Suprapubic skin (tissue), 4 donors: Measurements from ENCODE around the gene B4GALT5.

Source experiments
- CTCF ChIP-seq, 2 donors: fragments of 200-600 bp in 1 of 2; fragments of 450-650 bp in 1 of 2; sonication (generic) in 1 of 2; IDR thresholded peaks; one replicate each; pipeline ENCODE4 v1.5.1; 2016 to 2019; ENCODE audit warnings: antibody characterized with exemption in 2 of 2, mild to moderate bottlenecking in 1 of 2, moderate library complexity in 1 of 2
- EP300 ChIP-seq: sonication (generic); formaldehyde crosslinking; IDR thresholded peaks from one replicate; pipeline ENCODE4 v1.6.1; 2017; ENCODE audit warnings: antibody characterized with exemption
- POLR2A ChIP-seq, 2 donors: fragments of 450-650 bp; IDR thresholded peaks; one replicate each; pipeline ENCODE4 v1.6.1; 2017; ENCODE audit warnings: antibody characterized with exemption in 2 of 2, mild to moderate bottlenecking in 2 of 2, moderate library complexity in 2 of 2
- POLR2AphosphoS5 ChIP-seq, 3 donors: sonication (generic); formaldehyde crosslinking; IDR thresholded peaks; one replicate each; pipeline ENCODE4 v1.6.1; 2017; ENCODE audit warnings: antibody characterized with exemption in 3 of 3

DNA sequence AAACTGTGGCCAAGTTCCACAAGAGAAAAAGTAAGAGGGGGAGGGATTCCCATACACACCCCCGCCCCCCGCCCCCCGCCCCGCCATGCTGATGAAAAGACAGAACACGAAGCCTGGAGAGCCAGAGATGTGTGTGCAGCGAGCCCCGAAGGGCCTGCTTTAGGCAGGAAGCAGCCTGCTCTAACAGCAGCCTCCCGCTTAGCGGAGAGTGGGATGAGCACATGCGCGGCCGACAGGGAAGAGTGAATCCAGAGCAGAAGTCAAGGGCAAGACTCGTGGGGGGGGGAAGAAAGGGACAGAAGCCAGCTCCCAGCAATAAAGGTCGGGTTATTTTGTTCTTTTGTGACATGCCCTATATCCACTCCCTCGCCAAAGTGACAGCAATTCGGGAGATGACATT is 78.5 kb downstream of the B4GALT5 start:
- TF ChIP-seq CTCF (IDR thresholded peaks at IDR 0.05) (no peak), POLR2A (IDR thresholded peaks at IDR 0.05) (no peak), POLR2AphosphoS5 (IDR thresholded peaks at IDR 0.05) (no peak), EP300 (no peak)
